Measurements from ENCODE around the gene POU2F1.

DNA sequence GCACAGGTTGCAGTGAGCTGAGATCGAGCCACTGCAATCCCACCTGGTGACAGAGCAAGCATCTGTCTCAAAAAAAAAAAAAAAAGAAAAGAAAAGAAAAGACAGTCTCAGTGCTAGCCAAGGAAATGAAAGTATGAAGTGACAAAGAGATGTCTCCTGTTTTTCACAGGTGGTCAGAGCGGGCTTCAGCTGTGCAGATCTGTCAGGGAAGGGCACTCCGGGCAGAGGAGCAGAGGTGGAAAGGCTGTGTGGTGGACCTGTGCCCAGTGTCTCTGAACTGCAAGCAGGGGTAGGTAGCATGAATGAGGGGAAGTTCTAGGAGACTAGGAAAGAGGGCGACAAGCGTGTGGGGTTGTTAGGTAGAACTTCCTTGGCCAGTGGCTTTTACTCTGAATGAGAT, 230.2 kb downstream of the POU2F1 start:
- TF ChIP-seq YY1 (IDR thresholded peaks at IDR 0.05; ENCODE audit: insufficient read depth, insufficient read length), result no peak
- no peak for TF ChIP-seq SUZ12 (IDR thresholded peaks at IDR 0.05; ENCODE audit: extremely low read depth, insufficient read depth, insufficient read length)
